PC-9 (cell line): ENCODE measurements around the gene CTSW.

ENCODE experiments used
- CTCF ChIP-seq: fragments of 200-600 bp; sonication (generic); conservative IDR thresholded peaks from 2 replicates; pipeline ENCODE4 v1.6.1; 2017; ENCODE audit warnings: mixed run types, antibody characterized with exemption, mild to moderate bottlenecking, moderate library complexity
- EZH2 ChIP-seq: fragments of 200-600 bp; sonication (generic); IDR thresholded peaks from 2 replicates; pipeline ENCODE4 v1.8.0; 2017; ENCODE audit warnings: antibody characterized with exemption, low read depth

DNA sequence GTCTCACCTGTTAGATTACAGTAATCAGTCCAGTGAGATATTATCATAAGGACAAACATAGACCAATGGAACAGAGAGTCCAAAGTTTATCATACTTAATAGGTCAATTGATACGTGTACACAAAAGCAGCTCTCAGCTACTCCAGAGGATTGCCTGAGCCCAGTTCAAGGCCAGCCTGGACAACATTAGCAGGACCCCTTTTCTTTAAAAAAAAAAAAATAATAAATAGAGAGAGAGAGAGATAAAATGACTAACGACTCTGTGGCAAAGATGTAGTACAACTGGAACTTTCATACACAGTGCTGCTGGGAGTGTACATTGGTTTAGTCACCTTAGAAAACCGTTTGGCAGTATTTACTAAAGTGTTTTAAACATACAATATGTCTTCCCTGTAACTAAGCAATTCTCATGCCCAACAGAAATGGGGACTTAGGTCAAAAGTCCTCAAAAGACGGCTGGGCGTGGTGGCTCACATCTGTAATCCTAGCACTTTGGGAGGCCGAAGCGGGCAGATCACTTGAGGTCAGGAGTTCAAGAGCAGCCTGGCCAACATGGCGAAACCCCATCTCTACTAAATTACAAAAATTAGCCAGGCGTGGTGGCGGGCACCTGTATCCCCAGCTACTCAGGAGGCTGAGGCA lies 35.3 kb upstream of the CTSW start:
- TF ChIP-seq CTCF (no peak), EZH2 (no peak)
